PC-9 (cell line): ENCODE measurements around the gene NT5C2. TPM values are rescaled to one million over a fixed set of nuclear protein-coding genes. Genes with fewer than 3 reads are reported as not detected.

ENCODE experiments used
- BruUV-seq: library from RNA; stranded (reverse); fragments of 400-500 nt; replicated peaks from 2 replicates; lab custom pipeline; 2021; lab: Mats Ljungman, UMichigan
- CTCF ChIA-PET: fragments of 300-600 bp; sonication (Branson Sonifier 250); formaldehyde crosslinking; loops from one replicate; lab custom pipeline; 2022; ENCODE audit warnings: antibody characterized with exemption; lab: Charles Lee
- POLR2A ChIA-PET: fragments of 300-600 bp; sonication (Branson Sonifier 250); formaldehyde crosslinking; loops from one replicate; lab custom pipeline; 2022; ENCODE audit warnings: antibody characterized with exemption; ENCODE audit not compliant: unreplicated experiment; lab: Charles Lee
- DNase-seq, 2 experiments: peaks; one replicate each; pipeline versions ENCODE4 v3.0.0 to v3.0.0-alpha.2; 2015 to 2022; ENCODE audit warnings: mixed read lengths in 1 of 2
- H2AFZ ChIP-seq: fragments of 200-600 bp; sonication (generic); 2 replicates; pipeline ENCODE4 v1.8.1; 2017; ENCODE audit warnings: antibody characterized with exemption
- H3F3A ChIP-seq: fragments of 200-600 bp; sonication (generic); 2 replicates; pipeline ENCODE4 v1.8.1; 2017; ENCODE audit warnings: antibody characterized with exemption, mild to moderate bottlenecking, low read depth; ENCODE audit not compliant: insufficient read depth
- H3K27ac ChIP-seq: fragments of 200-600 bp; sonication (generic); 2 replicates; pipeline ENCODE4 v1.6.1; 2016; ENCODE audit warnings: mixed run types
- H3K27me3 ChIP-seq: fragments of 200-600 bp; sonication (generic); 2 replicates; pipeline ENCODE4 v1.6.1; 2016; ENCODE audit warnings: low read depth, mixed run types; ENCODE audit not compliant: insufficient read depth
- H3K36me3 ChIP-seq: fragments of 200-600 bp; sonication (generic); 2 replicates; pipeline ENCODE4 v1.6.1; 2016; ENCODE audit warnings: low read depth, mixed run types
- H3K4me1 ChIP-seq: fragments of 200-600 bp; sonication (generic); replicated peaks from 2 replicates; pipeline ENCODE4 v1.6.1; 2016; ENCODE audit warnings: mixed run types; ENCODE audit not compliant: insufficient read depth
- H3K4me2 ChIP-seq: fragments of 200-600 bp; sonication (generic); 2 replicates; pipeline ENCODE4 v1.6.1; 2017; ENCODE audit warnings: mixed run types
- H3K4me3 ChIP-seq: fragments of 200-600 bp; sonication (generic); 2 replicates; pipeline ENCODE4 v1.6.1; 2016; ENCODE audit warnings: mixed run types
- H3K79me2 ChIP-seq: fragments of 200-600 bp; sonication (generic); 2 replicates; pipeline ENCODE4 v1.6.1; 2017; ENCODE audit warnings: low read depth, mixed run types
- H3K9me2 ChIP-seq: fragments of 200-600 bp; sonication (generic); 2 replicates; pipeline ENCODE4 v1.8.1; 2017; ENCODE audit warnings: mild to moderate bottlenecking; ENCODE audit not compliant: insufficient read depth
- H3K9me3 ChIP-seq: fragments of 200-600 bp; sonication (generic); 2 replicates; pipeline ENCODE4 v1.8.1; 2016; ENCODE audit warnings: low read depth; ENCODE audit not compliant: insufficient read depth
- H4K20me1 ChIP-seq: fragments of 200-600 bp; sonication (generic); 2 replicates; pipeline ENCODE4 v1.8.1; 2017; ENCODE audit not compliant: insufficient read depth
- EZH2 ChIP-seq: fragments of 200-600 bp; sonication (generic); IDR thresholded peaks from 2 replicates; pipeline ENCODE4 v1.8.0; 2017; ENCODE audit warnings: antibody characterized with exemption, low read depth
- intact Hi-C: fragments of 100-400 bp; cut with micrococcal nuclease; formaldehyde crosslinking; loops from one replicate; pipeline ENCODE4 v1.10.0; 2022; ENCODE audit not compliant: unreplicated experiment
- total RNA-seq: library from RNA; stranded (reverse); gene quantifications from 2 replicates; pipeline ENCODE4 v1.2.3, GENCODE V29; 2021
- TF ChIP-seq, protein P1 (sequence below): fragments of 200-600 bp; sonication (generic); conservative IDR thresholded peaks from 2 replicates; pipeline ENCODE4 v1.6.1; 2017; ENCODE audit warnings: mixed run types, antibody characterized with exemption, mild to moderate bottlenecking, moderate library complexity

NT5C2 gene
- total RNA-seq, 1 experiment from 2014 or later = 67.9 TPM

DNA sequence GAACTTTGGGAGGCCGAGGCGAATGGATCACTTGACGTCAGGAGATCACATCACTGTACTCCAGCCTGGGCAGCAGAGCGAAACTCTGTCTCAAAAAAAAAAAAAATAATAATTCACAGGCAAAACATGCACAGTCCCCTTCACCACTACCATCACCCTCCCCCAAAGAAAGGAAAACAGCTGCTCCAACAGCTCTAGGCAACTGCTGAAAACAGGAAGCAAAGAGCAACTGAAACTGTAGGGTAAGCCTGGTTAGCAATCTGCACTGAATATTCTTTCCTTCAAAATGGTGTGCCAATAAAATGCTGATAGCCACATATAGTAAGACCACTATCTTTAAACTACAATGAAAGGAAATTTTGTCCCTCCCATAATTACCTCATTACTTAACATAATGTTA, 11.8 kb downstream of the NT5C2 start:
- no TSS peak for BruUV-seq
- no peak overlapping the region for H3K27ac ChIP-seq
- no peak for DNase-seq
- peaks cover 8% of the 10 kb centered on the region for H3F3A ChIP-seq
- H3K4me2 ChIP-seq = no peak overlapping the region
- H2AFZ ChIP-seq = no peak overlapping the region
- no peak for TF ChIP-seq EZH2
- TF ChIP-seq, protein P1, sequence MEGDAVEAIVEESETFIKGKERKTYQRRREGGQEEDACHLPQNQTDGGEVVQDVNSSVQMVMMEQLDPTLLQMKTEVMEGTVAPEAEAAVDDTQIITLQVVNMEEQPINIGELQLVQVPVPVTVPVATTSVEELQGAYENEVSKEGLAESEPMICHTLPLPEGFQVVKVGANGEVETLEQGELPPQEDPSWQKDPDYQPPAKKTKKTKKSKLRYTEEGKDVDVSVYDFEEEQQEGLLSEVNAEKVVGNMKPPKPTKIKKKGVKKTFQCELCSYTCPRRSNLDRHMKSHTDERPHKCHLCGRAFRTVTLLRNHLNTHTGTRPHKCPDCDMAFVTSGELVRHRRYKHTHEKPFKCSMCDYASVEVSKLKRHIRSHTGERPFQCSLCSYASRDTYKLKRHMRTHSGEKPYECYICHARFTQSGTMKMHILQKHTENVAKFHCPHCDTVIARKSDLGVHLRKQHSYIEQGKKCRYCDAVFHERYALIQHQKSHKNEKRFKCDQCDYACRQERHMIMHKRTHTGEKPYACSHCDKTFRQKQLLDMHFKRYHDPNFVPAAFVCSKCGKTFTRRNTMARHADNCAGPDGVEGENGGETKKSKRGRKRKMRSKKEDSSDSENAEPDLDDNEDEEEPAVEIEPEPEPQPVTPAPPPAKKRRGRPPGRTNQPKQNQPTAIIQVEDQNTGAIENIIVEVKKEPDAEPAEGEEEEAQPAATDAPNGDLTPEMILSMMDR = no peak
- H4K20me1 ChIP-seq = peaks cover 36% of the 10 kb centered on the region
- no peak overlapping the region for H3K4me3 ChIP-seq
- intact Hi-C loops = no loop called here
- CTCF ChIA-PET = no interaction called here
- POLR2A ChIA-PET = no interaction called here
- H3K36me3 ChIP-seq = peaks cover 12% of the 10 kb centered on the region
- no peaks in the 10 kb centered on the region for H3K27me3 ChIP-seq
- no peaks in the 10 kb centered on the region for H3K9me3 ChIP-seq
- H3K9me2 ChIP-seq = no peaks in the 10 kb centered on the region
- H3K79me2 ChIP-seq = peaks cover 95% of the 10 kb centered on the region
- peaks cover 24% of the 10 kb centered on the region for H3K4me1 ChIP-seq

DNA sequence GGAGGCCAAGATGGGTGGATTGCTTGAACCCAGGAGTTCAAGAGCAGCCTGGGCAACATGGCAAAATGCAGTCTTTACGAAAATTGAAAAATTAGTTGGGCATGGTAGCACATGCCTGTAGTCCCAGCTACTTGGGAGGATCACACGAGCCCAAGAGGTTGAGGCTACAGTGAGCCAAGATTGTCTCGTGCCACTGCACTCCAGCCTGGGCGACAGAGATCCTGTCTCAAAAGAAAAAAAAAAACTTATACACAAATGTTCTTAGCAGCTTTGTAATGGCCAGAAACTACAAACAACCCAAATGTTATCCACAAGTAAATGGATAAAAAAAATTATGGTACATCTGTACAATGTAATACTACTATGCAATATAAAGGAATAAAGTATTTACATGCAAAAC, 12.6 kb downstream of the NT5C2 start:
- Histone ChIP-seq H3K4me3 (no peak overlapping the region), H3K9me2 (no peaks in the 10 kb centered on the region), H3K9me3 (no peaks in the 10 kb centered on the region), H3K36me3 (peaks cover 8% of the 10 kb centered on the region), H2AFZ (no peak overlapping the region), H3K4me2 (no peak overlapping the region), H3K27me3 (no peaks in the 10 kb centered on the region), H3F3A (peaks cover 5% of the 10 kb centered on the region), H4K20me1 (peaks cover 31% of the 10 kb centered on the region), H3K79me2 (peaks cover 93% of the 10 kb centered on the region), H3K4me1 (peaks cover 16% of the 10 kb centered on the region), H3K27ac (no peak overlapping the region)
- CTCF ChIA-PET = no interaction called here
- BruUV-seq = no TSS peak
- intact Hi-C loops = no loop called here
- no peak for DNase-seq
- POLR2A ChIA-PET = no interaction called here
- TF ChIP-seq EZH2 = no peak
- TF ChIP-seq, protein P1 = no peak

DNA sequence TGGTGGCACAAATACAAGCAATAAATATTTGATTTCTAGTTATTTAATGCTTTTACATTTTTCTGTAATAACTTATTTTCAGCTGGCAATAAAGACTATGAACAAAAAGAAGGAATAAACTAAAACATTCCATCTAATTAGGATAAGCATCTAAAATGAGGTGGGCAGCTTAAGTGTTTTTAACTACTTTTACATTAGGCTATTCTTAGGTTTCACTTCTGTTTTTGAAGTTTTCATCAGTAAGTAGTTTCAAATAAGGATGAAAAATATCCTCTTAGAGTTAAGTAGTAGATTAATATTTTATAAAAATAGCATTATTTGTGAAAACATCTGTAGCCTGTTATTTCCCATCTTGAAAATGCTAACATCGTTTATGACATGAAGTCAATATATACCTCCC, 15.9 kb downstream of the NT5C2 start:
- H3K4me2 ChIP-seq = no peak overlapping the region
- CTCF ChIA-PET = no interaction called here
- H3K4me3 ChIP-seq = no peak overlapping the region
- peaks cover 11% of the 10 kb centered on the region for H3F3A ChIP-seq
- no peak for DNase-seq
- H3K79me2 ChIP-seq = peaks cover 83% of the 10 kb centered on the region
- no peaks in the 10 kb centered on the region for H3K27me3 ChIP-seq
- H4K20me1 ChIP-seq = peaks cover 13% of the 10 kb centered on the region; the same call in 1 of the 2 replicates
- no TSS peak for BruUV-seq
- H2AFZ ChIP-seq = no peak overlapping the region
- intact Hi-C loops = loop anchor here (10.0 kb wide), 1 partner anchor 72 kb away; no protein-coding TSS in a partner anchor
- no peak overlapping the region for H3K27ac ChIP-seq
- H3K9me2 ChIP-seq = no peaks in the 10 kb centered on the region
- H3K36me3 ChIP-seq = peaks cover 22% of the 10 kb centered on the region
- H3K4me1 ChIP-seq = 0 out of 2 replicates have a peak, but pooled peaks cover 7% of the 10 kb centered on the region
- TF ChIP-seq EZH2 = no peak
- TF ChIP-seq, protein P1 = no peak
- no peaks in the 10 kb centered on the region for H3K9me3 ChIP-seq
- POLR2A ChIA-PET = no interaction called here
